GM12874 (cell line): ENCODE data around the gene SMDT1.

ENCODE experiments used
- TF ChIP-seq, protein P1 (sequence below): IDR thresholded peaks from 2 replicates; pipeline ENCODE4 v1.5.1; 2011; ENCODE audit warnings: low read depth, mild to moderate bottlenecking, control low read depth, low read length, moderate library complexity; ENCODE audit not compliant: insufficient read depth

The SMDT1 gene

GRCh38 chr22:42066937-42067336 lies 12.6 kb upstream of the SMDT1 start:
- TF ChIP-seq, protein P1, sequence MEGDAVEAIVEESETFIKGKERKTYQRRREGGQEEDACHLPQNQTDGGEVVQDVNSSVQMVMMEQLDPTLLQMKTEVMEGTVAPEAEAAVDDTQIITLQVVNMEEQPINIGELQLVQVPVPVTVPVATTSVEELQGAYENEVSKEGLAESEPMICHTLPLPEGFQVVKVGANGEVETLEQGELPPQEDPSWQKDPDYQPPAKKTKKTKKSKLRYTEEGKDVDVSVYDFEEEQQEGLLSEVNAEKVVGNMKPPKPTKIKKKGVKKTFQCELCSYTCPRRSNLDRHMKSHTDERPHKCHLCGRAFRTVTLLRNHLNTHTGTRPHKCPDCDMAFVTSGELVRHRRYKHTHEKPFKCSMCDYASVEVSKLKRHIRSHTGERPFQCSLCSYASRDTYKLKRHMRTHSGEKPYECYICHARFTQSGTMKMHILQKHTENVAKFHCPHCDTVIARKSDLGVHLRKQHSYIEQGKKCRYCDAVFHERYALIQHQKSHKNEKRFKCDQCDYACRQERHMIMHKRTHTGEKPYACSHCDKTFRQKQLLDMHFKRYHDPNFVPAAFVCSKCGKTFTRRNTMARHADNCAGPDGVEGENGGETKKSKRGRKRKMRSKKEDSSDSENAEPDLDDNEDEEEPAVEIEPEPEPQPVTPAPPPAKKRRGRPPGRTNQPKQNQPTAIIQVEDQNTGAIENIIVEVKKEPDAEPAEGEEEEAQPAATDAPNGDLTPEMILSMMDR = no peak

- TF ChIP-seq, protein P1 = no peak
These were observed 11.7 kb upstream of the SMDT1 start for GRCh38 chr22:42067671-42068251.

- TF ChIP-seq, protein P1 = no peak
These were observed 11.2 kb upstream of the SMDT1 start for GRCh38 chr22:42068291-42068690.

- TF ChIP-seq, protein P1 = no peak
These were observed 9.5 kb upstream of the SMDT1 start for GRCh38 chr22:42069801-42070516.

GRCh38 chr22:42070517-42071422 lies 8.7 kb upstream of the SMDT1 start, which contains the start of gene NAGA:
Gene NAGA, minus strand, starts transcription at chr22:42070812. Its CDS starts 515 bp downstream, at chr22:42070297.
- TF ChIP-seq, protein P1 = no peak

- TF ChIP-seq, protein P1 = 0 out of 2 replicates have a peak, but pooled peaks have one; percentile 5
These were observed 6.7 kb upstream of the SMDT1 start for GRCh38 chr22:42072606-42073330.
